Activated naive CD8-positive, alpha-beta T cell treated with anti-CD3 and anti-CD28 coated beads for 36 hours (primary cell): ENCODE measurements around the gene CRYBG1. TPM values are rescaled to one million over a fixed set of nuclear protein-coding genes. Genes with fewer than 3 reads are reported as not detected.

Experiments
- DNase-seq: peaks from one replicate; pipeline ENCODE4 v3.0.0; 2021
- H3K27ac Mint-ChIP-seq: one replicate; pipeline ENCODE4 v1.8.0; 2022; ENCODE audit warnings: mild to moderate bottlenecking, moderate library complexity, mixed read lengths
- H3K27me3 Mint-ChIP-seq: one replicate; pipeline ENCODE4 v1.8.0; 2022; ENCODE audit warnings: mild to moderate bottlenecking, mixed read lengths
- H3K36me3 Mint-ChIP-seq: one replicate; pipeline ENCODE4 v1.8.0; 2021; ENCODE audit warnings: mild to moderate bottlenecking, mixed read lengths
- H3K4me1 Mint-ChIP-seq: one replicate; pipeline ENCODE4 v1.8.0; 2021; ENCODE audit warnings: mixed read lengths
- H3K4me3 Mint-ChIP-seq: one replicate; pipeline ENCODE4 v1.8.0; 2022; ENCODE audit warnings: mild to moderate bottlenecking, moderate library complexity, mixed read lengths
- H3K9me3 Mint-ChIP-seq: one replicate; pipeline ENCODE4 v1.8.0; 2022; ENCODE audit warnings: mixed read lengths
- total RNA-seq, 2 experiments: library from RNA; stranded (reverse); gene quantifications; one replicate each; pipeline ENCODE4 v1.2.3, GENCODE V29; 2021

Gene CRYBG1
- total RNA-seq, 2 experiments from 2014 or later: 20.3 to 20.4 TPM

DNA sequence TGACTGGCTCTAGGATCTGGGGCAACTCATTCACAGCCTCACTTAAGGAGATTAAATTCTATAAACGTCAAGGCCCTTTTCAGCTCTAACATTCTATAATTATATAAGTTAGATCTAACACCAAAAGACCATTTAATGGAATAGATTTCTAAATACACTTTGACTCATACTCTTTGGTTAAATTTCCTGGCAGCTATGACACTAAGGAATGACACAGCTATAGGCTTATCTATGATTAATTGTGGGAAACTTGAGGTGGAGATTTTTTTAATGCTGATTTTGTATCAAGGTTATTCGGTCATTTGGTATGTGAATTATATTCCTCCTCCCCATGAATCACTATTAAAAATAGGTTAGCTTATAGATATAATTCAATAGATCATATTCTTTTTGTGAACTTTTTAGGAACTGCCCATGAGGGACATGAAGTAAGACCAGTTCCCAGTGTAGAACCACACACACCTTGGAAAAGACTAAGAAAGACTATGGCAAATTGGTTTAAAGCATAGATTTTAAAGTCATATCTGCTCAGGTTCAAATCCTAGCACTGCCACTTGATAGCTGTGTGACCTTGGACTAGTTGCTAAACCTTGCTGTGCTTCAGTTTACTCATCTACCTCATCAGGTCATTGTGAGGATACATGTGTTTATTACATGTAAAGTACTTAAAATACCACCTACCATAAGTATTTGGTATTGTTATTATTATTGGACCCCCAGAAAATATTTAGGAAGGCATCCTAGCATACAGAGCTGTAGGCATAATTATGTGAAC, 116.0 kb downstream of the CRYBG1 start:
- H3K27ac Mint-ChIP-seq: no peak overlapping the region
- no peaks in the 10 kb centered on the region for H3K36me3 Mint-ChIP-seq
- DNase-seq: no peak
- H3K27me3 Mint-ChIP-seq: no peaks in the 10 kb centered on the region
- no peak overlapping the region for H3K4me3 Mint-ChIP-seq
- H3K4me1 Mint-ChIP-seq: peaks cover 8% of the 10 kb centered on the region
- H3K9me3 Mint-ChIP-seq: no peaks in the 10 kb centered on the region

DNA sequence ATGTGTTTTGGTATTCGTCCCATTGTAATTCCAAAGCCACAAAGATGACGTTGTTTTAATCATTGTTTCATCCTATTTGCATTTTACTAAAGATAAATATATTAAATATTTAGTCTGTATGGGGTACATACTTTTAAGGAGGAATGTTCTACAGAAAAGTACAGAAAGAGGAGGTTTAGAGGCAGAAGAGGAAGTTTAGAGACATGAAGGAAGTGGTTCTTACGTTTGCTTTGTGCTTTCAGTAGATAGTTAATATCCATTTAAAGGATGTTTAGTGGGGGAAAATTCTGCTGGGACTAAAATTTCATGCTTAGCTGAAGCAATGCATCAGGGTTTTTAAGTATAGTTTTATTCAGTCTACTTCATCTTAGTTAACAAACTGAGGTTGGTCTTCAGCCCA, 116.6 kb downstream of the CRYBG1 start:
- no peaks in the 10 kb centered on the region for H3K27me3 Mint-ChIP-seq
- H3K4me1 Mint-ChIP-seq: peaks cover 8% of the 10 kb centered on the region
- no peak for DNase-seq
- H3K9me3 Mint-ChIP-seq: no peaks in the 10 kb centered on the region
- H3K27ac Mint-ChIP-seq: no peak overlapping the region
- H3K4me3 Mint-ChIP-seq: no peak overlapping the region
- no peaks in the 10 kb centered on the region for H3K36me3 Mint-ChIP-seq

DNA sequence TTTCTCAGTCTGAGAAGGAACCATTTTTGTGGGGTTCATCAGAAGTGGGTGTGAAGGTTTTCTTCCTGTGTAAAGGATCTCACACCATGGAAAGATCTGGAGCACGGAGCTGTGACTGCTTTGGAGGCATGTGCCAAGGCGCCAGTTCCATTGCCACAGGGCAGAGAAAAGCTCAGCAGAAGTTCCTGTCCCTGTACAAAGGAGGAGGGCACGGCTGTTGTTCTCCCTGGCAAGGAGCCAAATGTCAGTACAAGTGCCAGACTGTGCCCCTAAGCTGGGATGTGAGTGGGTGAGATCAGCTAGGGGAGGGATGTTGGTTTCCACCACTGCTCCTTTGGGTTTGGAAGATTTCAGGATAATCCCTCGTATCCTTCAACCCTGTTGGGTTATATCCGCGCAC, 117.3 kb downstream of the CRYBG1 start:
- H3K27me3 Mint-ChIP-seq: no peaks in the 10 kb centered on the region
- no peaks in the 10 kb centered on the region for H3K9me3 Mint-ChIP-seq
- H3K27ac Mint-ChIP-seq: no peak overlapping the region
- DNase-seq: no peak
- peaks cover 8% of the 10 kb centered on the region for H3K4me1 Mint-ChIP-seq
- H3K36me3 Mint-ChIP-seq: no peaks in the 10 kb centered on the region
- no peak overlapping the region for H3K4me3 Mint-ChIP-seq

DNA sequence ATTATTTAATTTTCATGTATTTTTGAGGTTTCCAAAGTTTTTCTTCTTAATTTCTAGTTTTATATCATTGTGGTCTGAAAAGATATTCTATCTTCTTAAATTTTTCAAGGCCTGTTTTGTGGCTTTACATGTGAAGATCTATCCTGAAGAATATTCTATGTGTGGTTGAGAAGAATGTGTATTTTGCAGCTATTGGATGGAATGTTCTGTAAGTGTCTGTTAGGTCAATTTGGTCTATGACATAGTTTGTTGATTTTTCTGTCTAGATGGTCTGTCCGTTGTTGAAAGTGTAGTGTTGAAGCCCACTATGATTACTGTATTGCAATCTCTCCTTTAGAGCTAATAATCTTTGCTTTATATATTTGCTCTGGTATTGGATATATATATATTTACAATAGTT, 125.7 kb downstream of the CRYBG1 start:
- Mint-ChIP-seq H3K9me3 (peaks cover 7% of the 10 kb centered on the region), H3K4me3 (no peak overlapping the region), H3K36me3 (no peaks in the 10 kb centered on the region), H3K27ac (no peak overlapping the region), H3K27me3 (no peaks in the 10 kb centered on the region), H3K4me1 (peaks cover 4% of the 10 kb centered on the region)
- no peak for DNase-seq

DNA sequence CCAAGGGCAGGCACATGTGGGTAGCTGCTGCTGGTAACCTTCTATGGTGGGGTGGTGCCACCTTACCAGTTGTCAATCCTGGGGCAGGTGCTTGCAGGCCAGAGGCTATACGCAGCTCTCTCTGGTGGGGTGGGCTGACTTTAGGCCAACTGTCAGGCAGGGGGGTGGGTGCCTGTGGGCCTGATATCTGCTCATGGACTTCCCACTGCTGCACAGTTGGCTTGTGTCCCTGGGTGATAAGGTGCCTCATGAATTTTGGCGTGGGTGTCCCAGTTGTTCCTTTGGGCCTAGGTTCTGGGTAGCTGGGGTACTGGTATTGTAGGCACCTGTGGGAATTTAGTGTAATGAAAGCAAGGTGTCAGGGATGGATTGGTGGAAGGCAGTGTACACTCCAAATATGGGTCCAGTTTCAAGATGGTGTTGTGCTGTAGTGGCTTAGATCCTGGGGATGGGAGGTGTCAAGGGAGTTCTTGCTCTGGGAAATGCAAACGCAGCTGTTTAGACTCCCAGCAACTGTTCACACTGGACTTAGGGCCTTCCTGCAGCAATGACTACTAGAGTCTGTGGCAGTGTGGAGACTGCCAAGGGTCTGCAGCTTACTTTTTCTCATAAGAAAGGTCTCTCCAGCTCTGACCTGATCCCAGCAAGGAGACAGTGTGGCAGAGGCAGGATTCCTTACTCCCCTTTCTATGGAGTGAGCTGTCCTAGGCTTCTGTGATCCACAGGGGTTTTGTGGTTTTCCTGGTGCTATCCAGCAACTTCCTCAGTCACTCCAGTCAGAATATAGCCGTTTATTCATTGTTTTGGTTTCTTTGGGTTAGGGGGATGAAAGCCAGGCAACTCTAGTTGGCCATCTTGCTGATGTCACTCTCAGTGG, 128.2 kb downstream of the CRYBG1 start:
- H3K27ac Mint-ChIP-seq: no peak overlapping the region
- no peaks in the 10 kb centered on the region for H3K36me3 Mint-ChIP-seq
- no peak overlapping the region for H3K4me3 Mint-ChIP-seq
- no peak for DNase-seq
- H3K27me3 Mint-ChIP-seq: no peaks in the 10 kb centered on the region
- H3K4me1 Mint-ChIP-seq: peaks cover 4% of the 10 kb centered on the region
- H3K9me3 Mint-ChIP-seq: peaks cover 7% of the 10 kb centered on the region

GRCh38 chr6:106490030-106490429, 129.5 kb downstream of the CRYBG1 start:
- peaks cover 4% of the 10 kb centered on the region for H3K4me1 Mint-ChIP-seq
- H3K9me3 Mint-ChIP-seq: peaks cover 7% of the 10 kb centered on the region
- no peaks in the 10 kb centered on the region for H3K36me3 Mint-ChIP-seq
- no peak overlapping the region for H3K27ac Mint-ChIP-seq
- H3K27me3 Mint-ChIP-seq: no peaks in the 10 kb centered on the region
- no peak for DNase-seq
- H3K4me3 Mint-ChIP-seq: no peak overlapping the region

DNA sequence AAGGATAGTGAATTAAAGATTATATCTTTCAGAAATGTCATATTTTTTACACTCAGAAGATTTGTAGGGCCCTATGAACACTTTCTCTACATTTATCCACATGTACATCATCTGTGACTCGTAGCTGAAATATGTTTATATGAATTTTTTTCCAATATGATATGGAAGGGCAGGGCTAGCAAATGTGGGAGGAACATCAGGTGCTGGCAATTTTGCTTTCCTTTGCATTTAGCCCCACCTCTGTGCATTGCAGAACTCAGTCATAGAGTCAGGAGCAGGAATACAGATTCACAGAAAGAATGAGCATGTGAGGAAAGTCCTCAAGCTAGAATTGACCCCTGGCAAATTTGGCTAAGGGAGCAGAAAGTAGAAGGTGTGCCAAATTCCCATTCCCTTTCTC, 129.9 kb downstream of the CRYBG1 start:
- H3K4me1 Mint-ChIP-seq: peaks cover 4% of the 10 kb centered on the region
- no peak overlapping the region for H3K27ac Mint-ChIP-seq
- no peaks in the 10 kb centered on the region for H3K36me3 Mint-ChIP-seq
- no peak for DNase-seq
- H3K4me3 Mint-ChIP-seq: no peak overlapping the region
- H3K27me3 Mint-ChIP-seq: no peaks in the 10 kb centered on the region
- H3K9me3 Mint-ChIP-seq: peaks cover 7% of the 10 kb centered on the region

- Mint-ChIP-seq H3K36me3 (no peaks in the 10 kb centered on the region), H3K27me3 (no peaks in the 10 kb centered on the region)
Measured at GRCh38 chr6:106490974-106491373, 130.5 kb downstream of the CRYBG1 start.

GRCh38 chr6:106495014-106495413, 134.5 kb downstream of the CRYBG1 start:
- Mint-ChIP-seq H3K4me1 (no peaks in the 10 kb centered on the region), H3K27me3 (no peaks in the 10 kb centered on the region), H3K36me3 (no peaks in the 10 kb centered on the region), H3K9me3 (no peaks in the 10 kb centered on the region), H3K27ac (no peak overlapping the region), H3K4me3 (no peak overlapping the region)
- no peak for DNase-seq

More at GRCh38 chr6:106490974-106491373, 130.5 kb downstream of the CRYBG1 start:
- H3K9me3 Mint-ChIP-seq: peaks cover 7% of the 10 kb centered on the region
- H3K4me3 Mint-ChIP-seq: no peak overlapping the region
- peaks cover 4% of the 10 kb centered on the region for H3K4me1 Mint-ChIP-seq
- DNase-seq: no peak
- H3K27ac Mint-ChIP-seq: no peak overlapping the region

GRCh38 chr6:106496823-106497222, 136.3 kb downstream of the CRYBG1 start:
- no peak overlapping the region for H3K4me3 Mint-ChIP-seq
- H3K4me1 Mint-ChIP-seq: no peaks in the 10 kb centered on the region
- DNase-seq: no peak
- no peaks in the 10 kb centered on the region for H3K36me3 Mint-ChIP-seq
- H3K27ac Mint-ChIP-seq: no peak overlapping the region
- no peaks in the 10 kb centered on the region for H3K27me3 Mint-ChIP-seq
- no peaks in the 10 kb centered on the region for H3K9me3 Mint-ChIP-seq

GRCh38 chr6:106501960-106502371, 141.4 kb downstream of the CRYBG1 start:
- H3K27ac Mint-ChIP-seq: no peak overlapping the region
- H3K4me3 Mint-ChIP-seq: no peak overlapping the region
- H3K36me3 Mint-ChIP-seq: no peaks in the 10 kb centered on the region
- no peak for DNase-seq
- no peaks in the 10 kb centered on the region for H3K9me3 Mint-ChIP-seq
- no peaks in the 10 kb centered on the region for H3K27me3 Mint-ChIP-seq
- H3K4me1 Mint-ChIP-seq: no peaks in the 10 kb centered on the region

GRCh38 chr6:106502559-106502958, 142.0 kb downstream of the CRYBG1 start:
- no peaks in the 10 kb centered on the region for H3K9me3 Mint-ChIP-seq
- no peaks in the 10 kb centered on the region for H3K4me1 Mint-ChIP-seq
- no peak overlapping the region for H3K4me3 Mint-ChIP-seq
- H3K36me3 Mint-ChIP-seq: no peaks in the 10 kb centered on the region
- no peak for DNase-seq
- H3K27ac Mint-ChIP-seq: no peak overlapping the region
- peaks cover under 1% of the 10 kb centered on the region for H3K27me3 Mint-ChIP-seq

DNA sequence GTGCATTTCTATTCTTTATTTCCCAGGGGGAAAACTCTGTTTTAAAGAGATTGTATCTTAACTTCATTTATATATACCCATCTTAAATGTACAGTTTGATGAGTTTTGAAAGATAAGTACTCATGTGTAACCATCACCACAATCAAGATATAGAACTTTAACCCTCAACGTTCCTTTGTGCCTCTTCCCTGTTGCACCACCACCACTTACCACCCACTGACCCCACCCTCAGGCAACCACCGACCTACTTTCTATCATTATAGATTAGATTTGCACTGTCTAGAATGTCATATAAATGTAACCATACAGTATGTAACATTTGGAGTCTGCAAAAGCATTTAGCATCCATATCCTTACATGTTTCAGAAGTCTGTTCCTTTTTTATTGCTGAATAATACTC, 147.8 kb downstream of the CRYBG1 start:
- H3K4me1 Mint-ChIP-seq: peaks cover 24% of the 10 kb centered on the region
- DNase-seq: no peak
- H3K9me3 Mint-ChIP-seq: no peaks in the 10 kb centered on the region
- H3K27ac Mint-ChIP-seq: no peak overlapping the region
- H3K27me3 Mint-ChIP-seq: peaks cover 4% of the 10 kb centered on the region
- no peak overlapping the region for H3K4me3 Mint-ChIP-seq
- H3K36me3 Mint-ChIP-seq: no peaks in the 10 kb centered on the region

- no peak overlapping the region for H3K4me3 Mint-ChIP-seq
- no peaks in the 10 kb centered on the region for H3K36me3 Mint-ChIP-seq
Measured at GRCh38 chr6:106508834-106509233, 148.3 kb downstream of the CRYBG1 start.

GRCh38 chr6:106509420-106510089, 149.0 kb downstream of the CRYBG1 start:
- H3K27ac Mint-ChIP-seq: peak overlapping the region; percentile 75
- peaks cover 34% of the 10 kb centered on the region for H3K4me1 Mint-ChIP-seq
- no peaks in the 10 kb centered on the region for H3K36me3 Mint-ChIP-seq
- H3K4me3 Mint-ChIP-seq: peak overlapping the region; percentile 90
- H3K27me3 Mint-ChIP-seq: peaks cover 4% of the 10 kb centered on the region
- DNase-seq: peak; percentile 66
- H3K9me3 Mint-ChIP-seq: no peaks in the 10 kb centered on the region

More at GRCh38 chr6:106508834-106509233, 148.3 kb downstream of the CRYBG1 start:
- Mint-ChIP-seq H3K4me1 (peaks cover 27% of the 10 kb centered on the region), H3K27me3 (peaks cover 4% of the 10 kb centered on the region), H3K9me3 (no peaks in the 10 kb centered on the region), H3K27ac (peak overlapping the region; percentile 29)
- no peak for DNase-seq
